LoVo (cell line): ENCODE results near the gene ATG13.

Experiments used
- DNase-seq: peaks from one replicate; pipeline ENCODE4 v3.0.0-alpha.2; 2016; ENCODE audit warnings: low spot score

ATG13 gene

DNA sequence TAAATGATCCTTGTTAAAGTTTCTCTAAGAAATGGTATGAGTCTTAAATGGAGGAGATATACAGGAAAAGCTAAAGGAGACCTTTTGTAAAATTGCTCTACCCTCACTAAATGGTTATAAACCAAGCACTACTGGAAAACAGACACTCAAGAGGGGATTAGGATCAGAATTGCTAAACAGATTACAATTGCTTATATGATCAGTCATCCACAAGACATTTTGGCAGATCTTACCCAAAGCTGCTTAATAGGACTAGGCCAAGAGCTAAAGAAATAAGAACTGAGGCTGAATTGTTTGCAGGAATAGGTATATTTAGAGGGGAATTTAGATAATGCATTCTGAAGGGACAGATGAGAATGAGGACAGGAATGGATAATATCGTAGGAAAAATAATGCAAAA, 9.8 kb upstream of the ATG13 start:
- no peak for DNase-seq

- no peak for DNase-seq
Measured at GRCh38 chr11:46609386-46609785, 8.0 kb upstream of the ATG13 start.

GRCh38 chr11:46611526-46612304, 5.6 kb upstream of the ATG13 start:
- DNase-seq, result no peak

GRCh38 chr11:46612326-46612725, 5.0 kb upstream of the ATG13 start:
- DNase-seq, result no peak

DNA sequence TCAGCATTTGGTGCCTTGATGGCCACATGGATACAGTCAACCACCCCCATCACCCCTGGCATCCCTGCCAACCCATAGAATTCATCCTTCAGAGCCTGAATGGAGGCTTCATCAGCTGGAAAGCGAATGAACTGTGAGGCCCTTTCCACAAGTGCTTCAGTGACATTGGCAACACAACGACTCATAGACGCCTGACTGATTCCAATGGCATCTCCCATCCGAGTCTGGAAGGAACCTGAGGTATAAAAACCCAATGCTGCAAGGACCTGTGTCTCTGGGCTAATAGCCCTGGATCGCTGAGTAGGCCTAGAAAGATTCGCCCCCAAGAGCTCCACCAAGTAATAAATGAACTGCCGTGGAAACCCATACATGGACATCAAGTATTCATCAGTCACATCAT, 1.6 kb upstream of the ATG13 start:
- DNase-seq, result no peak

DNA sequence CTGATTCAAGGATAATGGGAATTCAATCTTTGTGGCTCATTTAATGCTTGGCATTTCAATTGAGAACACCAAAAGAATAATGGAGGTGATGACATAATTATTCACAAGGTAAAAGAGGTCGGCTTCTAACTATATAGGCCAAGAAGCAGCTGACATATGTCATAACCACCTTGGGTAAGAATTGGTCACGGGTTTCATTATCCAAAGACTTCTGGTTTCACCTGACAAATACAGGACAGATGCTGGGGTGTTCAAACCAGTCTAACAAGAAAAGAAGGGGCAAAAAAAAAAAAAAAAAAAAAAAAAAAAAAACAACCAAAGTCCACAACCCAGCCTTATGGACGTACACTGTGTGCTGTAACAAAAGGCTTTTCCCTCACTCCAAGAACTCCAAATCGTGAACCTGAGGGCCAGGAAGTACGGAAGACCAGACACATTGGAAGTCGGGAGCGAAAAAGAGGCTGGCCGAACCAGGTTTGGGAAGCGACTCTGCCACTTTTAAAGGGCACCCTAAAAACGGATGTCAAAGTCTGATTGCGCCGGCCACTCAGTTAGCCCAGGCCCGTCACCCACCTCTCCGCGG, 711 bp upstream of the ATG13 start:
- no peak for DNase-seq

DNA sequence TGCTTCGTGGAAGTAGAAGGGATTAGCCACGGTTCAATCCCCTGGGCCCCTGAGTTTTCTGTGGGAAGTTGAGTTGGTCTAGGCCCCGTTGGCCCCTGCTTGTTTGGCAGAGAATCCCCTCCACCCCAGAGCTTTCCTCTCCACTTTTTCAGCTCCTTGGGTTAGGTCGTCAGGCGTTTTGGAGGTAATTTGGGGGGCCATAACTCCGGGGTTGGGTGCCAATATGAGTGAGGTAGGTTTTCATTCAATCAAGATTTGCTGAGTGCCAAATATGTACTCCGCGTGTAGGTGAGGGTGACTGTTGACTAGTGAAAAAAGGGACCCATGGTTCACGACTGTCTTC, 590 bp downstream of the ATG13 start:
- DNase-seq, result no peak

GRCh38 chr11:46618837-46619236, 1.5 kb downstream of the ATG13 start:
- DNase-seq, result no peak

GRCh38 chr11:46625406-46625805, 8.1 kb downstream of the ATG13 start:
- DNase-seq, result no peak

DNA sequence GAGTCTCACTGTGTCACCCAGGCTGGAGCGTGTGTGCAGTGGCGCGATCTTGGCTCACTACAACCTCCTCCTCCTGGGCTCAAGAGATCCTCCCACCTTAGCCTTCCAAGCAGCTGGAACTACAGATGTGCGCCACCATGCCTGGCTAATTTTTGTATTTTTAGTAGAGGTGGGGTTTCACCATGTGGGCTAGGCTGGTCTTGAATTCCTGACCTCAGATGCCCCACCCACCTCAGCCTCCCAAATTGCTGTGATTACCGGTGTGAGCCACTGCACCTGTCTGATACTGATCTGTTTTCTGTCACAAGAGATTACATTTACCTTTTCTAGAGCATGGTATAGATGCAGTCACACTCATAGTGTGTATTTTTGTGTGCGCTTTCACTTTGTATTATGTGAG, 11.6 kb downstream of the ATG13 start:
- DNase-seq, result no peak

- DNase-seq, result no peak
Measured at GRCh38 chr11:46630237-46630636, 12.9 kb downstream of the ATG13 start.

- DNase-seq, result no peak
Measured at GRCh38 chr11:46631676-46632075, 14.3 kb downstream of the ATG13 start.

DNA sequence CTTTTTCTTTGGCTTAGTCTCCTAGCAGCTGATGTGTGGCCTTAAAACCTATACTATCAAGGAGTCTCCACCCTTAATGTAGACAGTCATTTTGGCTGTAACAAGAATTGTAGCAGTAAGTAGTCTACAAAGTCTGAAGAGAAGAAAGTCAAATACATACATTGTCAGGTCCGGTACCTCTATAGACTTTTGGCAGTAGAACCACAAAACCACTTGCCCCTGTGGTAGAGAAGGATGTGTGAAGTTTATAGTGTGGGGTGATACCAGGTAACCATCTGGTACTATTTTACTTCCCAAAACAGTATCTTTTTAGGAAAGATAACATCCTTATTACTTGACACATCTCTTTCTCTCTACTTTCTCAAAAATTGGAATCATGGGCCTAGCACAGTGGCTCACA, 15.1 kb downstream of the ATG13 start:
- DNase-seq, result no peak

- no peak for DNase-seq
Measured at GRCh38 chr11:46633291-46634217, 16.2 kb downstream of the ATG13 start.

GRCh38 chr11:46635557-46636139, 18.3 kb downstream of the ATG13 start:
- no peak for DNase-seq

GRCh38 chr11:46637546-46637945, 20.2 kb downstream of the ATG13 start:
- no peak for DNase-seq

- no peak for DNase-seq
Measured at GRCh38 chr11:46639197-46639839, 22.0 kb downstream of the ATG13 start.

GRCh38 chr11:46640036-46640788, 22.9 kb downstream of the ATG13 start:
- DNase-seq, result no peak

DNA sequence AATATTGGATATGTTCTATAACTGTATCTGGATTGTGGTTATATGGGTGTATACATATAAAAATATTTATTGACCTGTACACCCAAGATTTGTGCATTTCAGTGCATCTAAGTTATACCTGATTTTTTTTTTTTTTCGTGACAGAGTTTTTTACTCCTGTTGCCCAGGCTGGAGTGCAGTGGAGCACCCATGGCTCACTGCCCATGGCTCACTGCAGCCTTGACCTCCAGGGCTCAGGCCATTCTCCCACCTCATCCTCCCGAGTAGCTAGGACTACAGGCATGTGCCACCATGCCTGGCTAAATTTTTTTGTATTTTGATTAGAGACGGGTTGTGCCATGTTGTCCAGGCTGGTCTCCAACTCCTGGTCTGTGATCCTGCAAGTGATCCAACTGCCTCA, 24.3 kb downstream of the ATG13 start:
- no peak for DNase-seq

DNA sequence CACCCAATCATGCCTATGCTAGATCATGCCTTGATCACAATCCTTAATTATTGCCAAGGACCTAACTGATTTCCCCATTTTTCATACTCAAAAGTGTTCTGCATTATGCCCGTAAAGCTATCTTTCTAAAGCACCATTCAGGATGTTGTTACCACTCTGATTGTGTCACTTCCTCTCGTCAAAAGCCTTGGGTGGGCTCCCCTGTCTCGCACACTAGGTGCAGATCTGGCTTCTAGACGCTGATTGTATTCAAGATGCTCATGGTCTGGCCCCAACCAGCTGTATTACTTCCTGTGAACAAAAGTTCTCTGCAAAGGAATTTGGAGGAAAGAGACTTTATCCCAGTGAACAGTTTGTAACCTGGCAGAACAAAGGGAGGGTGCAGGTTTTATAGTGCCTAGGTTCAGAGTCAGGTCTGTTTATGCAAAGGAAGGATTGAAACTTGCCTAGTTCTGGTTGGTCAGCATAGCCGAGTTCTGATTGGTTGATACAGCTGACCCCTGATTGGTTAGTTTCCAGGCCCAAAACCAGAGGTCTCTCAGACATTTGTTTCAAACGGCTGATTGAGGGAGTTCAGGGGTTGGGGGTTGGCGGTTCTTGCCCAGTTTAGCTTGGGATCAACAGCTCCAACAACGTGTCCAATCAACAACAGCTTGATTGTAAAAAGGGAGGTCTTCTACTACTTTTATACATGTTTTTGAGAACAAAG, 25.4 kb downstream of the ATG13 start:
- no peak for DNase-seq

- no peak for DNase-seq
Measured at GRCh38 chr11:46643531-46643930, 26.2 kb downstream of the ATG13 start.
